ENCODE results near the gene CELF4.

CELF4 gene

GRCh38 chr18:37546651-37547050, 18.9 kb downstream of the CELF4 start:
- no peak for TF ChIP-seq EZH2phosphoT487 (IDR thresholded peaks at IDR 0.05; ENCODE audit: borderline replicate concordance, low read length)
- H3K79me2 ChIP-seq (ENCODE audit: control insufficient read depth, low read length), result no peaks in the 10 kb centered on the region
- no peak overlapping the region for H3K4me3 ChIP-seq (ENCODE audit: low read length)
- H3K9me2 ChIP-seq (replicated peaks; ENCODE audit: control insufficient read depth, low read length), result no peaks in the 10 kb centered on the region
- no peaks in the 10 kb centered on the region for H3K9me3 ChIP-seq (ENCODE audit: control insufficient read depth, insufficient read depth, low read length)
- H3K4me2 ChIP-seq (ENCODE audit: low read length), result no peak overlapping the region
- H3K27ac ChIP-seq (ENCODE audit: low read depth, low read length), result no peak overlapping the region
- no peaks in the 10 kb centered on the region for H3F3A ChIP-seq (ENCODE audit: control insufficient read depth, insufficient read depth)
- H3K36me3 ChIP-seq (ENCODE audit: control insufficient read depth, low read length), result no peaks in the 10 kb centered on the region
- H3K4me1 ChIP-seq (ENCODE audit: control insufficient read depth, low read length), result no peaks in the 10 kb centered on the region
- H4K20me1 ChIP-seq (ENCODE audit: control insufficient read depth, insufficient read depth, low read depth, low read length), result no peaks in the 10 kb centered on the region
- H3K27me3 ChIP-seq (ENCODE audit: control insufficient read depth, low read length), result no peaks in the 10 kb centered on the region

GRCh38 chr18:37546272-37546537, 19.4 kb downstream of the CELF4 start:
- H3K4me3 ChIP-seq (ENCODE audit: low read length), result no peak overlapping the region

GRCh38 chr18:37545461-37546271, 19.9 kb downstream of the CELF4 start:
- no peaks in the 10 kb centered on the region for H3K4me1 ChIP-seq (ENCODE audit: control insufficient read depth, low read length)
- no peaks in the 10 kb centered on the region for H3K9me3 ChIP-seq (ENCODE audit: control insufficient read depth, insufficient read depth, low read length)
- no peaks in the 10 kb centered on the region for H3K27me3 ChIP-seq (ENCODE audit: control insufficient read depth, low read length)
- no peak for TF ChIP-seq CTCF (IDR thresholded peaks at IDR 0.05; ENCODE audit: low read depth, low read length, poor library complexity, severe bottlenecking)
- TF ChIP-seq EZH2phosphoT487 (IDR thresholded peaks at IDR 0.05; ENCODE audit: borderline replicate concordance, low read length), result no peak
- H3K4me3 ChIP-seq (ENCODE audit: low read length), result no peak overlapping the region
- no peaks in the 10 kb centered on the region for H4K20me1 ChIP-seq (ENCODE audit: control insufficient read depth, insufficient read depth, low read depth, low read length)
- H3K9me2 ChIP-seq (replicated peaks; ENCODE audit: control insufficient read depth, low read length), result no peaks in the 10 kb centered on the region
- no peaks in the 10 kb centered on the region for H3K79me2 ChIP-seq (ENCODE audit: control insufficient read depth, low read length)
- H3K4me2 ChIP-seq (ENCODE audit: low read length), result no peak overlapping the region
- no peak overlapping the region for H3K27ac ChIP-seq (ENCODE audit: low read depth, low read length)
- H3F3A ChIP-seq (ENCODE audit: control insufficient read depth, insufficient read depth), result no peaks in the 10 kb centered on the region
- H3K36me3 ChIP-seq (ENCODE audit: control insufficient read depth, low read length), result no peaks in the 10 kb centered on the region

More at GRCh38 chr18:37546272-37546537, 19.4 kb downstream of the CELF4 start:
- Histone ChIP-seq H4K20me1 (ENCODE audit: control insufficient read depth, insufficient read depth, low read depth, low read length) (no peaks in the 10 kb centered on the region), H3K27ac (ENCODE audit: low read depth, low read length) (no peak overlapping the region), H3K9me3 (ENCODE audit: control insufficient read depth, insufficient read depth, low read length) (no peaks in the 10 kb centered on the region), H3K4me2 (ENCODE audit: low read length) (no peak overlapping the region), H3K36me3 (ENCODE audit: control insufficient read depth, low read length) (no peaks in the 10 kb centered on the region), H3K4me1 (ENCODE audit: control insufficient read depth, low read length) (no peaks in the 10 kb centered on the region), H3K9me2 (replicated peaks; ENCODE audit: control insufficient read depth, low read length) (no peaks in the 10 kb centered on the region), H3K79me2 (ENCODE audit: control insufficient read depth, low read length) (no peaks in the 10 kb centered on the region), H3K27me3 (ENCODE audit: control insufficient read depth, low read length) (no peaks in the 10 kb centered on the region), H3F3A (ENCODE audit: control insufficient read depth, insufficient read depth) (no peaks in the 10 kb centered on the region)
- TF ChIP-seq CTCF (IDR thresholded peaks at IDR 0.05; ENCODE audit: low read depth, low read length, poor library complexity, severe bottlenecking) (no peak), EZH2phosphoT487 (IDR thresholded peaks at IDR 0.05; ENCODE audit: borderline replicate concordance, low read length) (no peak)

- H3F3A ChIP-seq (ENCODE audit: control insufficient read depth, insufficient read depth), result no peaks in the 10 kb centered on the region
- no peaks in the 10 kb centered on the region for H4K20me1 ChIP-seq (ENCODE audit: control insufficient read depth, insufficient read depth, low read depth, low read length)
- no peaks in the 10 kb centered on the region for H3K36me3 ChIP-seq (ENCODE audit: control insufficient read depth, low read length)
- H3K27ac ChIP-seq (ENCODE audit: low read depth, low read length), result no peak overlapping the region
- TF ChIP-seq EZH2phosphoT487 (IDR thresholded peaks at IDR 0.05; ENCODE audit: borderline replicate concordance, low read length), result no peak
- no peaks in the 10 kb centered on the region for H3K9me2 ChIP-seq (replicated peaks; ENCODE audit: control insufficient read depth, low read length)
- H3K79me2 ChIP-seq (ENCODE audit: control insufficient read depth, low read length), result no peaks in the 10 kb centered on the region
- H3K9me3 ChIP-seq (ENCODE audit: control insufficient read depth, insufficient read depth, low read length), result no peaks in the 10 kb centered on the region
- H3K4me2 ChIP-seq (ENCODE audit: low read length), result no peak overlapping the region
- no peak overlapping the region for H3K4me3 ChIP-seq (ENCODE audit: low read length)
- H3K27me3 ChIP-seq (ENCODE audit: control insufficient read depth, low read length), result no peaks in the 10 kb centered on the region
- no peaks in the 10 kb centered on the region for H3K4me1 ChIP-seq (ENCODE audit: control insufficient read depth, low read length)
These were observed 20.9 kb downstream of the CELF4 start for GRCh38 chr18:37544713-37545112.
